ENCODE data around the gene SRF. TPM values are rescaled to one million over a fixed set of nuclear protein-coding genes. Genes with fewer than 3 reads are reported as not detected.

SRF gene
- total RNA-seq, 1 donor from 2014 or later = 10.8 TPM

DNA sequence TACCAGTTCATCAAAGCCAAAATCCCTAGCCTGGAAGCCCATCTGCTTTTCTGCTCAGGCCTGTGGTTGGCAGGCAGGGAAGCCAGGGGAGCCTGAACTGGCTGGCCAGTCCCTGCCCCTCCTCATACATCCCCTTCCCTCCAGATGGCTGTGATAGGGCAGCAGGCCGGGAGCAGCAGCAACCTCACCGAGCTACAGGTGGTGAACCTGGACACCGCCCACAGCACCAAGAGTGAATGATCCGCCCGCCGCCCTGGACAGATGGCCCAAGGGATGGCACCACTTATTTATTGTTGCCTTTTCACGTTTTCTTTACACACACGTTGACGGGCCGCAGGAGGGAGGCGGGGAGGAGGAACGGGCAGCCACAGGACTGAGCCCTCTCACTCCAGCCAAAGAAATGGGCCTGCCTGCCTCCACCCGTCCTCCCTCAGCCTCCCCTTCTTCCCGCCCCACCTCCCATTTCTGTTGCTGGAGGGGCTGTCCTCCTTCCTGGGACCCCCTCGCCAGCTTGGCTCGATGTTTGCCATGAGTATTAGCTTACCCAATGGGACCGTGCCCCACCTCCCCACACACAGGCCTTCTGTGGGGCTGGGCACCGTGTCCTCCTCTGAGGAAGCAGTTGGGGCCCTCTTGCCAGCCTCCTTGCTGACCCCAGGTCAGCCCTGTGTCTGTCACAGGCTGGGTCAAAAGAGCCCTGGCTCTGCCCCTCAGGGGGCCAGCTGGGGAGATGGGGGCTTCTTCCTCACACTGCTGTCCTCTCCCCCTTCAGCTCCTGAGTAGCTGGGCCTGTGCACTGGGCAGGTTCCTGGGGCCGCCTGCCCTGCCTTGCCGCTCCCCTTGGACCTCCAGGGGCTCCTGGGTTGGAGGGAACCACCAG is 8.1 kb downstream of the SRF start:
- TF ChIP-seq CTCF (IDR thresholded peaks at IDR 0.05; ENCODE audit: insufficient read depth, low read length, severe bottlenecking) = no peak
- no peak for FAIRE-seq
- DNase-seq (ENCODE audit: low read depth) = no peak
- Histone ChIP-seq H3K36me3 (ENCODE audit: control insufficient read depth, insufficient read depth, low read length) (peaks cover 27% of the 10 kb centered on the region), H3K27me3 (ENCODE audit: control insufficient read depth, insufficient read depth, low read length) (no peaks in the 10 kb centered on the region), H3K4me3 (ENCODE audit: low read depth, low read length) (no peak overlapping the region)

DNA sequence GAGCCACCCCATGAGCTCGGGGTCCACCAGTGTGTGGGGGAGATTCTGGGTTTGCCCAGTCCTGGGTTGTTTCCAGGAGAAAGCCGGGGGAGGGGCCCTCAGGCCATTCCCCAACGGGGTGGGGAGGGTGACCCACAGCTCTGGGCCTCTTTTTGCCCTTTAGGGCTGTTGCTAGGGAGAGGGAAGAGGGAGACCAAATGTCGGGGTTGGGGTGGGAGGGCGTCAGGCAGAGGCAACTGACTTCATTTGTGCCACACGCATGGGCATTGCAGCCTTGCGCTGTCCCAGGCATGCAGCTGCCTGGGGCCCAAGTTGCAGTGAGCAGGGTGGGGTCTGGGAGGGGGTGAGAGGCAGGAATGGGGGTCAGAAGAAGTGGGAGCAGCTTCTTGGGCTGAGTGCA is 9.0 kb downstream of the SRF start:
- Histone ChIP-seq H3K4me3 (ENCODE audit: low read depth, low read length) (no peak overlapping the region), H3K36me3 (ENCODE audit: control insufficient read depth, insufficient read depth, low read length) (peaks cover 29% of the 10 kb centered on the region), H3K27me3 (ENCODE audit: control insufficient read depth, insufficient read depth, low read length) (no peaks in the 10 kb centered on the region)
- FAIRE-seq (no peak), DNase-seq (ENCODE audit: low read depth) (no peak)
- TF ChIP-seq CTCF (IDR thresholded peaks at IDR 0.05; ENCODE audit: insufficient read depth, low read length, severe bottlenecking) = no peak

DNA sequence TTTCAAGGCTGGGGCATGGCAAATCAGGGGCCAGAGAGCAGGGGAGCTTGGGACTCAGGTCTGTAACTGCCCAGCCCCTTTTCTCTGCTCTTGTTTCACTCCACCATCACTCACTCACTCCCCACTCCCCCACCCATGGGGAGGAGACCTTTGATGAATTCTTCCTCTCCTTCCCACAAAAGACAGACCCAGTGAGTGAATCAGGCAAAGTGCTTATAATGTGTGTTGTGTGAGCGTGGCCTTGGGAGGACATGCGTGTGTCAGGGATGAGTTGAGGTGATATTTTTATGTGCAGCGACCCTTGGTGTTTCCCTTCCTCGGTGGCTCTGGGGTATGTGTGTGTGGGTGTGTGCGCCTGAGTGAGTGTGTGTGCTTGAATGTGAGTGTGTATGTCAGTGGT is 9.9 kb downstream of the SRF start:
- Histone ChIP-seq H3K36me3 (ENCODE audit: control insufficient read depth, insufficient read depth, low read length) (peaks cover 23% of the 10 kb centered on the region), H3K4me3 (ENCODE audit: low read depth, low read length) (no peak overlapping the region), H3K27me3 (ENCODE audit: control insufficient read depth, insufficient read depth, low read length) (no peaks in the 10 kb centered on the region)
- no peak for TF ChIP-seq CTCF (IDR thresholded peaks at IDR 0.05; ENCODE audit: insufficient read depth, low read length, severe bottlenecking)
- no peak for DNase-seq (ENCODE audit: low read depth)
- no peak for FAIRE-seq

GRCh38 chr6:43181621-43181941 is 10.5 kb downstream of the SRF start:
- peaks cover 18% of the 10 kb centered on the region for H3K36me3 ChIP-seq (ENCODE audit: control insufficient read depth, insufficient read depth, low read length)
- peak; percentile 5 for DNase-seq (ENCODE audit: low read depth)
- TF ChIP-seq CTCF (IDR thresholded peaks at IDR 0.05; ENCODE audit: insufficient read depth, low read length, severe bottlenecking) = no peak
- no peak for FAIRE-seq
- H3K4me3 ChIP-seq (ENCODE audit: low read depth, low read length) = peak overlapping the region; percentile 77
- H3K27me3 ChIP-seq (ENCODE audit: control insufficient read depth, insufficient read depth, low read length) = no peaks in the 10 kb centered on the region

- FAIRE-seq (no peak), DNase-seq (ENCODE audit: low read depth) (peak; percentile 33)
- H3K4me3 ChIP-seq (ENCODE audit: low read depth, low read length) = peak within 1 kb of the TSS; percentile 77
- no peaks in the 10 kb centered on the region for H3K27me3 ChIP-seq (ENCODE audit: control insufficient read depth, insufficient read depth, low read length)
- peaks cover 16% of the 10 kb centered on the region for H3K36me3 ChIP-seq (ENCODE audit: control insufficient read depth, insufficient read depth, low read length)
- no peak for TF ChIP-seq CTCF (IDR thresholded peaks at IDR 0.05; ENCODE audit: insufficient read depth, low read length, severe bottlenecking)
Observed at GRCh38 chr6:43181942-43182860, 11.1 kb downstream of the SRF start, which contains the start of gene CUL9. Gene CUL9 (plus strand): TSS chr6:43182196. CDS start chr6:43184311, 2,115 bp downstream.

Measured in bronchial epithelial cell (primary cell).